ENCODE measurements around the gene CDC23.
"Not testable (repeated sequence)": the region's sequence is repeated elsewhere in the genome, so short reads cannot be mapped to it uniquely, and the experiment has no call there.

Gene CDC23

GRCh38 chr5:138212828-138213160 lies 329 bp downstream of the CDC23 start:
- DNase-seq: no peak

GRCh38 chr5:138210985-138211384 lies 2.1 kb downstream of the CDC23 start:
- DNase-seq: no peak

GRCh38 chr5:138193859-138194258 lies 19.3 kb downstream of the CDC23 start:
- DNase-seq: not testable (repeated sequence)

GRCh38 chr5:138192826-138193225 lies 20.3 kb downstream of the CDC23 start:
- DNase-seq: no peak

- no peak for DNase-seq
Measured at GRCh38 chr5:138188626-138189025, 24.5 kb downstream of the CDC23 start.

- no peak for DNase-seq
Measured at GRCh38 chr5:138186002-138186447, 27.1 kb downstream of the CDC23 start.

- DNase-seq: no peak
Measured at GRCh38 chr5:138182808-138183207, 30.3 kb downstream of the CDC23 start.

GRCh38 chr5:138180841-138181240 lies 32.3 kb downstream of the CDC23 start:
- no peak for DNase-seq

GRCh38 chr5:138180183-138180782 lies 32.8 kb downstream of the CDC23 start:
- DNase-seq: peak; percentile 36

- no peak for DNase-seq
Measured at GRCh38 chr5:138179277-138179857, 33.8 kb downstream of the CDC23 start.

GRCh38 chr5:138178516-138179276 lies 34.4 kb downstream of the CDC23 start, which contains the start of the genes BRD8 and KIF20A:
TSS of gene BRD8 (minus strand) at chr5:138178630. CDS start at chr5:138178614, 16 bp downstream.
TSS of gene KIF20A (plus strand) at chr5:138179112. CDS start at chr5:138179681, 569 bp downstream.
- peak; percentile 99 for DNase-seq

- DNase-seq: no peak
Measured at GRCh38 chr5:138177941-138178515, 35.1 kb downstream of the CDC23 start.

- DNase-seq: no peak
Measured at GRCh38 chr5:138170299-138170698, 42.8 kb downstream of the CDC23 start.

- DNase-seq: no peak
Measured at GRCh38 chr5:138169124-138169523, 44.0 kb downstream of the CDC23 start.

- DNase-seq: no peak
Measured at GRCh38 chr5:138163721-138164120, 49.4 kb downstream of the CDC23 start.

GRCh38 chr5:138160706-138161105 lies 52.4 kb downstream of the CDC23 start:
- no peak for DNase-seq

- no peak for DNase-seq
Measured at GRCh38 chr5:138159666-138160065, 53.5 kb downstream of the CDC23 start.

- no peak for DNase-seq
Measured at GRCh38 chr5:138157626-138158025, 55.5 kb downstream of the CDC23 start.

- DNase-seq: not testable (repeated sequence)
Measured at GRCh38 chr5:138155977-138156376, 57.1 kb downstream of the CDC23 start.

GRCh38 chr5:138149530-138149929 lies 63.6 kb downstream of the CDC23 start:
- DNase-seq: no peak

- DNase-seq: no peak
Measured at GRCh38 chr5:138148811-138149210, 64.3 kb downstream of the CDC23 start.

- not testable (repeated sequence) for DNase-seq
Measured at GRCh38 chr5:138143578-138143977, 69.5 kb downstream of the CDC23 start.

- DNase-seq: no peak
Measured at GRCh38 chr5:138141734-138142133, 71.4 kb downstream of the CDC23 start.

GRCh38 chr5:138140268-138140667 lies 72.9 kb downstream of the CDC23 start:
- DNase-seq: no peak

Measured in NCI-H2029 treated with DMSO at 0.1 percent for 48 hours (cell line).